Lower lobe of right lung (tissue), 2 donors: Measurements from ENCODE around the gene PREPL. TPM values are rescaled to one million over a fixed set of nuclear protein-coding genes. Genes with fewer than 3 reads are reported as not detected.

Experiments
- ATAC-seq, 2 donors: fragments of 200-7000 bp; cut with Tn5 transposase; one replicate each; pipeline ENCODE4 v1.9.1; 2020 to 2022; ENCODE audit warnings: mild to moderate bottlenecking in 2 of 2, moderate library complexity in 2 of 2
- DNase-seq: peaks from one replicate; pipeline ENCODE4 v3.0.0-alpha.2; 2020
- H3K27ac ChIP-seq: fragments of 200-600 bp; one replicate; pipeline ENCODE4 v1.8.0; 2022
- H3K27me3 ChIP-seq: fragments of 200-600 bp; one replicate; pipeline ENCODE4 v1.8.0; 2022; ENCODE audit warnings: low read depth
- H3K36me3 ChIP-seq: fragments of 200-600 bp; one replicate; pipeline ENCODE4 v1.8.0; 2022; ENCODE audit warnings: mild to moderate bottlenecking
- H3K4me1 ChIP-seq: fragments of 200-600 bp; one replicate; pipeline ENCODE4 v1.8.0; 2022
- H3K4me3 ChIP-seq: fragments of 200-600 bp; one replicate; pipeline ENCODE4 v1.8.0; 2022; ENCODE audit warnings: mild to moderate bottlenecking
- H3K9me3 ChIP-seq: fragments of 200-600 bp; one replicate; pipeline ENCODE4 v1.8.0; 2022
- CTCF ChIP-seq: fragments of 200-600 bp; IDR thresholded peaks from one replicate; pipeline ENCODE4 v1.8.0; 2022; ENCODE audit warnings: antibody characterized with exemption, mild to moderate bottlenecking
- intact Hi-C: fragments of 100-400 bp; cut with DNase I; formaldehyde crosslinking; loops from one replicate; pipeline ENCODE4 v1.11.0; 2022
- total RNA-seq: library from RNA; stranded (reverse); fragmentation: NEBNext Ultra II Directional; extraction: Animal tissue kit (Norgen Biotek cat#: 25700); gene quantifications from one replicate; pipeline ENCODE4 v1.2.1, GENCODE V29; 2021
- donor health status: DM: no; HTN: yes; CAD: no; lungs with severe emphysema.

PREPL gene
- total RNA-seq, 1 donor from 2014 or later: 44.2 TPM

DNA sequence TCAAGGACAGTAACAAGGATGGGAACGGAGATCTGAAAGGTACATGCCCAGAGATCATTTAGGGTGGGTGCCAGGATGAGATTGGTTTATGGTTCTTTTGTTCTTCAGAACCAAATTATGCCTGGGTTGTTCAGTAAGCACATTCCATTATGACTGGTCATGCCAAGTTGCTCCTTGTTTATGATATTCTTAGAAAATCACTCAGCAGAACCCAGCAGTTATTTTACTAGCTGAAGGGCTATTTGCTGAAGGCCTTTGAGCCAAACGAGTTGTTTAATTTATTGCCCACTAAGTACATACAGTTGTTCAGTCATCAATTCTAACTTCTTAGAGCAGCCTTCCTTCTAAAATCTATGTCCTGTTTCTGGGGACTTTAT, 85.4 kb downstream of the PREPL start:
- ATAC-seq: no peak
- Histone ChIP-seq H3K27me3 (no peaks in the 10 kb centered on the region), H3K9me3 (no peaks in the 10 kb centered on the region), H3K4me3 (no peak overlapping the region), H3K36me3 (no peaks in the 10 kb centered on the region), H3K27ac (no peak overlapping the region), H3K4me1 (no peaks in the 10 kb centered on the region)
- TF ChIP-seq CTCF: no peak
- intact Hi-C loops: no loop called here
- DNase-seq: no peak

GRCh38 chr2:44273596-44273995, 87.7 kb downstream of the PREPL start:
- DNase-seq (no peak), ATAC-seq (no peak)
- H3K27me3 ChIP-seq: no peaks in the 10 kb centered on the region
- H3K4me1 ChIP-seq: no peaks in the 10 kb centered on the region
- no peak overlapping the region for H3K4me3 ChIP-seq
- TF ChIP-seq CTCF: no peak
- intact Hi-C loops: no loop called here
- no peaks in the 10 kb centered on the region for H3K36me3 ChIP-seq
- H3K9me3 ChIP-seq: no peaks in the 10 kb centered on the region
- H3K27ac ChIP-seq: no peak overlapping the region

- TF ChIP-seq CTCF: no peak
- Histone ChIP-seq H3K9me3 (no peaks in the 10 kb centered on the region), H3K4me3 (no peak overlapping the region), H3K27ac (no peak overlapping the region), H3K36me3 (no peaks in the 10 kb centered on the region), H3K4me1 (no peaks in the 10 kb centered on the region), H3K27me3 (no peaks in the 10 kb centered on the region)
- intact Hi-C loops: no loop called here
- ATAC-seq (no peak), DNase-seq (no peak)
These were observed 88.2 kb downstream of the PREPL start for GRCh38 chr2:44273076-44273475.

GRCh38 chr2:44271296-44271695, 90.0 kb downstream of the PREPL start:
- H3K9me3 ChIP-seq: no peaks in the 10 kb centered on the region
- H3K4me3 ChIP-seq: no peak overlapping the region
- DNase-seq (no peak), ATAC-seq (no peak)
- H3K27me3 ChIP-seq: no peaks in the 10 kb centered on the region
- H3K4me1 ChIP-seq: no peaks in the 10 kb centered on the region
- H3K27ac ChIP-seq: no peak overlapping the region
- intact Hi-C loops: no loop called here
- H3K36me3 ChIP-seq: no peaks in the 10 kb centered on the region
- no peak for TF ChIP-seq CTCF

DNA sequence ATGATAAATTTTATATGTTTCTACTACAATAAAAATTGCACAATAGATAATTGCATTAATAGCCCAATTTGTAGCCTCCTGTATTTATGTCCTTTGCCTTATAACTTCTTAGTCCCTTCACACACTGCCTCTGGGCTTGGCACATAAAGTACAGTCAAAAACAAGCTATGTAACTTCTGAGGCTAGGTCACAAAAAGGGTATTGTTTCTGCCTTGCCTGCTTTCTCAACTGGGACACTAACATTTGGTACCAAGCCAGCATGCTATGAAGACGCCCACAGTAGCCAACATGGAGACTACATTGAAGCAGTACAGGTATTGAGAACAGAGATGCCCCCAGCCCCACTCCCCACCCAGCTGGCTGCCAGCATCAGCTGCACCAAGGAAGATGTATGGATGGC, 91.5 kb downstream of the PREPL start:
- Histone ChIP-seq H3K4me3 (no peak overlapping the region), H3K9me3 (no peaks in the 10 kb centered on the region), H3K27me3 (no peaks in the 10 kb centered on the region), H3K36me3 (no peaks in the 10 kb centered on the region), H3K4me1 (no peaks in the 10 kb centered on the region), H3K27ac (no peak overlapping the region)
- DNase-seq (no peak), ATAC-seq (no peak)
- intact Hi-C loops: no loop called here
- TF ChIP-seq CTCF: no peak
